HG02642 (cell line): Measurements from ENCODE around the gene CHTF18.
"Not testable (repeated sequence)": the region's sequence is repeated elsewhere in the genome, so short reads cannot be mapped to it uniquely, and the experiment has no call there.

Source experiments
- ATAC-seq: cut with Tn5 transposase; IDR thresholded peaks from one replicate; pipeline ENCODE4 v1.9.1; 2021; ENCODE audit warnings: mild to moderate bottlenecking; ENCODE audit not compliant: unreplicated experiment, poor library complexity

The CHTF18 gene

DNA sequence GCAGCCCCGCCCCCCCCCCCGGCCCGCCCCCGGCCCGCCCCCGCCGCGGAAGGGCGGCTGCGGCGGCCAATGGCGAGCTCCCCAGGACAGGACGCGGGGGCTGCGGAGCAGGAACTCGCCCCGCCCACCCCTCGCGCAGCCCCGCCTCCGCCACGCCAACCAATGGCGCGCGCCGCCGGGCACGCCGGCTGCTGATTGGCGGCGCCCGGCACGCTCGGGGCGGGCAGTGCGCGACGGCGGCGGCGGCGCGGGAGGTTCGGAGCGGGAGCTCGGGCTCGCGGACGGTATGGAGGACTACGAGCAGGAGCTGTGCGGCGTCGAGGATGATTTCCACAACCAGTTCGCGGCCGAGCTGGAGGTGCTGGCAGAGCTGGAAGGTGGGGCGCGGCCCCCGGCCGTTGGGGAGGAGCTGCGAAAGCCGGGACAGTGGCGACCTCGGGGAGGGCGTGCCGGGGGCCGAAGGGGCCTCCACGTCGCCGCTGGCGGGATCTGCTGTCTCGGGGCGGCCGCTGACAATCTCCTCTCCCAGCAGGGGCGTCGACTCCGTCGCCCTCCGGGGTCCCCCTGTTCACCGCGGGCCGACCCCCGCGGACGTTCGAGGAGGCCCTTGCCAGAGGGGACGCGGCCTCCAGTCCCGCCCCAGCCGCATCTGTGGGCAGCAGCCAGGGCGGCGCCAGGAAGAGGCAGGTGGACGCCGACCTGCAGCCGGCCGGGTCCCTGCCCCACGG lies at the start of gene CHTF18:
Gene CHTF18 (plus strand): TSS at position 222 of the 728 bp plus-strand sequence. CDS start 65 bp downstream, at position 287.
- ATAC-seq = peak; percentile 73

- no peak for ATAC-seq
Observed at GRCh38 chr16:739560-740458, 48.6 kb upstream of the CHTF18 start.

DNA sequence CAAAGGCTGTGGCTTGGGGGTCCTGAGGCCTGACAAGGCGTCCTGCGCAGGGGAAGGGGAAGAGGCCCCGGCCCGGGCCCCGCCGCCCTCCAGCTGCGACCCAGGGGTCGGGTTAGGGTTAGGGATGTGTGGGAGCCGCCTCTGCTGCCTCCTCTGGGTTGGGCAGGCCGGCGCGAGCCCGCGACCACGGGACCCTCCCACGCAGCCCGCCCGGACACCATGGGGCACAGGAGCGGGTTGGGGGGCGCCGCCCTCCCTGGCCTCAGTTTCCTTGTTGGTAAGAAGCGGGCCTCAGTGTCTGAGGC lies 48.0 kb upstream of the CHTF18 start:
- ATAC-seq = peak; percentile 12

GRCh38 chr16:740764-741505 lies 47.5 kb upstream of the CHTF18 start, which contains the start of gene CIAO3:
CIAO3 (minus strand) TSS chr16:740997; CDS start chr16:740985, 12 bp downstream.
- ATAC-seq = peak; percentile 82

DNA sequence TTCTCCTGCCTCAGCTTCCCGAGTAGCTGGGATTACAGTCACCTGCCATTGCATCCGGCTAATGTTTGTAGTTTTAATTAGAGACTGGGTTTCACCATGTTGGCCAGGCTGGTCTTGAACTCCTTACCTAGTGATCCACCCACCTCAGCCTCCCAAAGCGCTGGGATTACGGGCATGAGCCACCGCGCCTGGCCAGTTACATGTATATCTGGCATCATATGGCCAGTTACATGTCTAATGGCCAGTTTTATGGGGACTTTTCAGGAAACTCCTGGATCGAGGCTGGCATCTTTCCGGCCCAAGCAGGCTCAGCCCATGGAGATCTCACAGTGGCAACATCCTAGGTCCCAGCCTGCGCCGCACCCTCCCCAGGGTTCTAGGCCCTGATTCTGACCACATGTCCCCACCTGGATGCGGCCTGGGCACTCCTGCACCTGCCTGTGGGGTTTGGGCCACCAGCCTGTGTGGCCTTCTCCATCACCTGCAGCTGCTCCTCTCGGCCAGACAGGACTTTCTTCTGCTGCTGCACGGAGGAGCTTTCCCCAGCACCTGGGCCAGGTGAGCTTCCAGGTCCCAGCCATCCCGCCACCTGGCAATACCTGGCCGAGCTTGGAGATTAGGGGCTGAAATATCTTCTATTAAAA lies 46.3 kb upstream of the CHTF18 start:
- ATAC-seq = no peak

DNA sequence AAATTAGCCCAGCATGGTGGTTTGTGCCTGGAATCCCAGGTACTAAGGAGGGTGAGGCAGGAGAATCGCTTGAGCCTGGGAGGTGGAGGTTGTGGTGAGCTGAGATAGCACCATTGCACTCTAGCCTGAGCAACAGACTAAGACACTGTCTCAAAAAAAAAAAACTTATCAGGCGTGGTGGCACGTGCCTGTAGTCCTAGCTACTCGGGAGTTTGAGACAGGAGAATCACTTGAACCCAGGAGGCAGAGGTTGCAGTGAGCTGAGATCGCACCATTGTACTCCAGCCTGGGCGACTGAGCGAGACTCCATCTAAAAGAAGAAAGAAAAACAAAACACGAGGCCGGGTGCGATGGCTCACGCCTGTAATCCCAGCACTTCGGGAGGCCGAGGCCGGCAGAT lies 45.5 kb upstream of the CHTF18 start:
- ATAC-seq = not testable (repeated sequence)

GRCh38 chr16:743794-744500 lies 44.5 kb upstream of the CHTF18 start:
- ATAC-seq = no peak

- ATAC-seq = no peak
Observed at GRCh38 chr16:745739-746138, 42.7 kb upstream of the CHTF18 start.

DNA sequence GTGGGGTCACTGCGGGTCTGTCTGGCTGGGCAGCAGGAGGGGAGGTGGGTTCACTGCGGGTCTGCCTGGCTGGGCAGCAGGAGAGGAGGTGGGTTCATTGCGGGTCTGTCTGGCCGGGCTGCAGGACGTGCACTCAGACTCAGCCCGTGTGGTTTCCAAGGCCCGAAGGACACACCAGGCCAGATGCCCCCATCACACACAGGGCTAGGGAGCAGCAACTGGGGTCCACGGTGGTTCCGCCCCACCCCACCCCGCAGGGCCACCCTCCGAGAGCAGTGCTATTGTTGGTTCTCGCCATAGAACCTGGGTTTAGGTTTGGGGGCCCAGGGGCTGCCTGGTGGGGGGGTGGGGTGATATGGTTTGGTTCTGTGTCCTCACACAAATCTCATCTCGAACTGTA lies 41.8 kb upstream of the CHTF18 start:
- no peak for ATAC-seq

- no peak for ATAC-seq
Observed at GRCh38 chr16:747978-748746, 40.3 kb upstream of the CHTF18 start.

GRCh38 chr16:749010-749409 lies 39.4 kb upstream of the CHTF18 start:
- no peak for ATAC-seq

DNA sequence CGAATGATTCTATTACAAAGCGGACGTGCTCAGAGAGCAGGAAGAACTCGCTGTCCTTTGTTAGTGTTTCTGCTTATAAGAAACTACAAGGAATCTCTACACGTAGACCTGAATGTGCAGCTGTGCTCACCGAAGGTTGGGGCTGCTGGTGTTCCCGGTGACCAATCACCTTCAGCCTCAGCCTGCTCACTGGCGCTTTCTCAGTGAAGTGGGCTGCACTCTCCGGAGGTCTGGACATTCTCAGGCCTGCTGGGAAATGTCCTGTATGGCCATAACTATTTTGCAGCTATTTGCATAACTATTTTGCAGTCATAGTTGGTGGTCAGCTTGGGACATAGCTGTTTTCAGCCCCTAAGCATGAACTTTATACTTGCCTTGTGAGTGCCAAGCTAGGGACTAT lies 37.9 kb upstream of the CHTF18 start:
- no peak for ATAC-seq

GRCh38 chr16:751152-752006 lies 37.0 kb upstream of the CHTF18 start:
- no peak for ATAC-seq

DNA sequence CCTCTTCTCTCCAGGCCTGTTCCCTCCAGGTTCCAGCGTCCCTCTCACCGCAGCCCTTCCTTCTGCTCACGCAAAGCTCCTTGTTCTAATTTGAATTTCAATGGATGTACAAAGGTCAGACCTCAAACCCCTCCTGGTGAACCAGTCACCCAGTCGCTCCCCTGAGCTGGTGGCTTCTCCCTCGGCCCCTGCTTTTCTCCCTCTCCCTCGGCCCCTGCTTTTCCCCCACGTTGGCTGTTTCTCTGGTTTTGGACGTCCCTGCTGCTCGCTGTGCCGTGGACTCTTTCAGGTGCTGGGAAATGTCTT lies 36.5 kb upstream of the CHTF18 start:
- ATAC-seq = no peak

DNA sequence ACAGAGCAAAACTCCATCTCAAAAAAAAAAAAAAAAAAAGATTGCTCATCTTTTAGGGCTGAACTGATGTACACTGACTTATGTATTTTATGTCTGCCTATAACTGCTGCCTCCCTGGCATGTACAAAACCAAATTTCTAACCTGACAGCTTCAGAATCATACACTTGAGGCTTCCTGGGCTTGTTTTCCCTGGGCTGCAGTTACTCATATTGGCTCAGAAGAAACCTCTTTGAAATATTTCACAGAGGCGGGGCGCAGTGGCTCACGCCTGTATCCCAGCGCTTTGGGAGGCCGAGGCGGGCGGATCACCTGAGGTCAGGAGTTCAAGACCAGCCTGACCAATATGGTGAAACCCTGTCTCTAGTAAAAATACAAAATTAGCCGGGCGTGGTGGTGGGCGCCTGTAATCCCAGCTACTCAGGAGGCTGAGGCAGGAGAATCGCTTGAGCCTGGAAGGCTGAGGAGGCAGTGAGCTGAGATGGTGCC lies 34.3 kb upstream of the CHTF18 start:
- not testable (repeated sequence) for ATAC-seq

DNA sequence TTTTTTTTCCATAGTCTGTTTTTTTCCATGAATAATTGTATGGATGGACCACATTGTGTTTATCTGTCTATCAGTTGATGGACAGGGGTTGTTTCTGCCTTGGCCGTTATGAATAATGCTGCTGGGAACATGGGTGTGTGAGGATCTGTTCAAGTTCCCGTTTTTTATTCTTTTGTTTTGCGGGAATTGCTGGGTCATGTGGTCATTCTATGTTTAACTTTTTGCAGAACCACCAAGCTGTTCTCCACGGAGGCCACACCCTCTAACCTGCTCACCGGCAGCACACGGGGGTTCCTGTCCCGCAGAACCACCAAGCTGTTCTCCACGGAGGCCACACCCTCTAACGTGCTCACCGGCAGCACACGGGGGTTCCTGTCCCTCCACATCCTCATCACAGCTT lies 33.8 kb upstream of the CHTF18 start:
- no peak for ATAC-seq

DNA sequence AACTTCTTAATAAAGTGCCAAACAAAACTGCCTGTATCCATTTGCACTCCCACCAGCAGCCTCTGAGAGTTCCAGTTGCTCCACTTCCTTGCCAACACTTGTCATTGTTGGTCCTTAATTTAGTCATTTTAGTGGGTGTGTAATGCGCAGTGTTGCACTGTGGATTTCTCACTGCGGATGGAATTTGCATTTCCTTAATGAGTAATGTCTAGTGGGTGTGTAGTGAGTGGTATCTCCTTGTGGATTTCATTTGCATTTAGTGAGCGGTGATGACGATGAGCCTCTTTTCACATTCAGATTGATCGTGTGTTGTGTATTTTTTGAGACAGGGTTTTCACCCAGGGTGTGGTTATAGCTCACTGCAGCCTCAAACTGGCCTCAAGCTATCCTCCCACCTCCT lies 32.0 kb upstream of the CHTF18 start:
- ATAC-seq = no peak
